K562 (cell line): Measurements from ENCODE around the gene C19orf85. TPM values are rescaled to one million over a fixed set of nuclear protein-coding genes. Genes with fewer than 3 reads are reported as not detected.
A peak's percentile ranks its signal among the peaks of the same experiment; 100 is the strongest.

Experiments used
- CREM ChIP-seq: IDR thresholded peaks from 2 replicates; pipeline ENCODE4 v1.6.1; 2014; ENCODE audit warnings: antibody characterized with exemption, low read depth
- CTBP1 ChIP-seq: fragments of 450-650 bp; IDR thresholded peaks from 2 replicates; pipeline ENCODE4 v1.6.1; 2016; ENCODE audit warnings: borderline replicate concordance
- CTCFL ChIP-seq: IDR thresholded peaks from 2 replicates; pipeline ENCODE4 v1.6.1; 2011; ENCODE audit warnings: borderline replicate concordance, low read depth, mild to moderate bottlenecking, moderate library complexity, low read length; ENCODE audit not compliant: insufficient read depth, poor library complexity, severe bottlenecking
- ESRRB ChIP-seq: fragments of 250-450 bp; sonication (Bioruptor Pico); IDR thresholded peaks from 2 replicates; pipeline ENCODE4 v1.5.0; 2020; ENCODE audit warnings: mild to moderate bottlenecking, moderate library complexity, borderline replicate concordance
- FOXP4 ChIP-seq: sonication (generic); formaldehyde crosslinking; IDR thresholded peaks from 2 replicates; pipeline ENCODE4 v1.8.0; 2022; ENCODE audit warnings: mild to moderate bottlenecking, missing genetic modification reagents, borderline replicate concordance
- HES1 ChIP-seq: fragments of 450-650 bp; IDR thresholded peaks from 2 replicates; pipeline ENCODE4 v1.6.1; 2016; ENCODE audit warnings: low read depth, mild to moderate bottlenecking, moderate library complexity
- KHSRP ChIP-seq: fragments of 450-650 bp; IDR thresholded peaks from 2 replicates; pipeline ENCODE4 v1.6.1; 2017
- L3MBTL2 ChIP-seq: fragments of 450-650 bp; IDR thresholded peaks from 2 replicates; pipeline ENCODE4 v1.6.1; 2016; ENCODE audit warnings: mild to moderate bottlenecking, moderate library complexity
- POLR2G ChIP-seq: fragments of 200-400 bp; formaldehyde crosslinking; IDR thresholded peaks from 2 replicates; pipeline ENCODE4 v1.6.1; 2017; ENCODE audit warnings: low read depth, mild to moderate bottlenecking, antibody characterized with exemption, low read length, moderate library complexity
- RUNX1 ChIP-seq: sonication (generic); IDR thresholded peaks from 2 replicates; pipeline ENCODE4 v1.6.1; 2016; ENCODE audit warnings: antibody characterized with exemption, low read depth
- SMAD4 ChIP-seq: fragments of 250-450 bp; sonication (Bioruptor Pico); conservative IDR thresholded peaks from 2 replicates; pipeline ENCODE4 v1.8.0; 2021; ENCODE audit warnings: inconsistent platforms, mild to moderate bottlenecking, moderate library complexity
- TOE1 ChIP-seq, 2 experiments: fragments of 450-650 bp in 1 of 2; sonication (generic) in 1 of 2; formaldehyde crosslinking in 1 of 2; IDR thresholded peaks; 2 replicates each; pipeline versions ENCODE4 v1.7.1 to v1.8.0; 2016 to 2022; ENCODE audit warnings: borderline replicate concordance in 2 of 2, mild to moderate bottlenecking in 2 of 2, antibody characterized with exemption in 1 of 2, inconsistent platforms in 1 of 2, low read depth in 1 of 2, missing genetic modification reagents in 1 of 2, moderate library complexity in 1 of 2
- YY1 ChIP-seq, 3 experiments: IDR thresholded peaks; 2 replicates each; pipeline ENCODE4 v1.6.1; 2011; ENCODE audit warnings: low read length in 2 of 3, mild to moderate bottlenecking in 2 of 3, moderate library complexity in 2 of 3, borderline replicate concordance in 1 of 3, control low read depth in 1 of 3, low read depth in 1 of 3; ENCODE audit not compliant: insufficient read depth in 3 of 3, insufficient replicate concordance in 2 of 3, control insufficient read depth in 1 of 3, insufficient read length in 1 of 3; ENCODE audit errors: extremely low read depth in 1 of 3
- ZBTB11 ChIP-seq, 3 experiments: fragments of 200-800 bp in 1 of 3; fragments of 250-450 bp in 1 of 3; fragments of 450-650 bp in 1 of 3; sonication (Bioruptor Pico) in 1 of 3; sonication (Bioruptor generic) in 1 of 3; formaldehyde crosslinking in 1 of 3; IDR thresholded peaks; 2 replicates each; pipeline versions ENCODE4 v1.6.1 to v1.8.0; 2016 to 2022; ENCODE audit warnings: mild to moderate bottlenecking in 2 of 3, missing genetic modification characterization in 2 of 3, missing compliant biosample characterization in 1 of 3, moderate library complexity in 1 of 3
- ZNF146 ChIP-seq: IDR thresholded peaks from one replicate; pipeline ENCODE4 v1.6.1; 2018; ENCODE audit warnings: missing compliant biosample characterization; ENCODE audit not compliant: unreplicated experiment
- ZNF561 ChIP-seq: fragments of 450-650 bp; formaldehyde crosslinking; conservative IDR thresholded peaks from 2 replicates; pipeline ENCODE4 v1.4.0; 2020; ENCODE audit warnings: mild to moderate bottlenecking, moderate library complexity
- polyA plus RNA-seq, 8 experiments: library from polyadenylated mRNA; depleted of rRNA in 4 of 8; stranded (reverse) in 5 of 8; unstranded in 3 of 8; fragments of >200 nt; fragmentation: Nextera tagmentation in 2 of 8; fragmentation: Illumina TruSeq in 1 of 8; extraction: Ambion mirVana in 2 of 8; extraction: Trizol in 1 of 8; gene quantifications; 2 replicates each; pipeline versions ENCODE4 v1.2.1 to v1.2.3, GENCODE V29; 2011 to 2014; ENCODE audit warnings: inconsistent platforms in 1 of 8, missing spikeins in 1 of 8
- total RNA-seq, 7 experiments: library from RNA; depleted of rRNA in 6 of 7; stranded (reverse); fragments of >200 nt in 6 of 7; fragmentation: Illumina TruSeq in 2 of 7; extraction: Trizol in 2 of 7; gene quantifications; 2 replicates each; pipeline versions ENCODE4 v1.2.1 to v1.2.3, GENCODE V29; 2011 to 2021; ENCODE audit warnings: low replicate concordance in 1 of 7

C19orf85 gene
- total and polyA plus RNA-seq, 9 of the 15 experiments (the other 6 are each of a cell fraction or from before 2014, with no cell fraction given): not detected

- TF ChIP-seq FOXP4 (CRISPR knock-in tag) (peak; percentile 100), CTCFL (peak; percentile 74), ZBTB11 (CRISPR knock-in tag; IDR thresholded peaks at IDR 0.05) (peak in 1 of 3 experiments; percentile 41; a peak in 1 of 6 replicates), ZNF561 (no peak), YY1 (IDR thresholded peaks at IDR 0.05; ENCODE audit: borderline replicate concordance in 1 of 3, control insufficient read depth in 1 of 3, extremely low read depth in 1 of 3, insufficient read depth in 3 of 3, insufficient read length in 1 of 3, insufficient replicate concordance in 2 of 3, low read depth in 1 of 3, low read length in 2 of 3) (peak in 1 of 3 experiments; percentile 1), ZNF146 (CRISPR knock-in tag) (no peak), ESRRB (CRISPR knock-in tag) (no peak), SMAD4 (CRISPR knock-in tag) (peak; percentile 35; the same call in 1 of the 2 replicates), RUNX1 (no peak), L3MBTL2 (peak; percentile 100), CTBP1 (peak; percentile 87), CREM (peak; percentile 98), TOE1 (IDR thresholded peaks at IDR 0.05; ENCODE audit: borderline replicate concordance) (peak; percentile 69; the same call in 1 of the 2 replicates), TOE1 (CRISPR knock-in tag; IDR thresholded peaks at IDR 0.05; ENCODE audit: borderline replicate concordance, low read depth) (peak; percentile 79; the same call in 1 of the 2 replicates), HES1 (0 out of 2 replicates have a peak, but pooled peaks have one; percentile 25), POLR2G (peak; percentile 55; the same call in 1 of the 2 replicates), KHSRP (peak; percentile 96)
Measured at GRCh38 chr19:55503502-55504251, 39.1 kb upstream of the C19orf85 start (continued).
